CD4-positive, alpha-beta T cell treated with Interleukin-15 for 4 hours (primary cell): ENCODE measurements around the gene TSACC.
"Not testable (repeated sequence)": the region's sequence is repeated elsewhere in the genome, so short reads cannot be mapped to it uniquely, and the experiment has no call there.

Source experiments
- DNase-seq: peaks from one replicate; pipeline ENCODE4 v3.0.0-alpha.2; 2020; ENCODE audit warnings: low spot score

Gene TSACC

GRCh38 chr1:156346636-156347035, 8.3 kb downstream of the TSACC start:
- no peak for DNase-seq

- no peak for DNase-seq
Measured at GRCh38 chr1:156347331-156347730, 9.0 kb downstream of the TSACC start.

- not testable (repeated sequence) for DNase-seq
Measured at GRCh38 chr1:156352481-156352880, 14.2 kb downstream of the TSACC start.

GRCh38 chr1:156356262-156356874, 18.0 kb downstream of the TSACC start:
- no peak for DNase-seq

- DNase-seq, result peak; percentile 72
Measured at GRCh38 chr1:156356875-156357534, 18.7 kb downstream of the TSACC start.

GRCh38 chr1:156357977-156358376, 19.7 kb downstream of the TSACC start:
- no peak for DNase-seq

- DNase-seq, result no peak
Measured at GRCh38 chr1:156358641-156359040, 20.3 kb downstream of the TSACC start.

GRCh38 chr1:156359249-156359648, 20.9 kb downstream of the TSACC start:
- DNase-seq, result no peak

- no peak for DNase-seq
Measured at GRCh38 chr1:156359973-156360372, 21.6 kb downstream of the TSACC start.

- DNase-seq, result no peak
Measured at GRCh38 chr1:156360534-156360933, 22.2 kb downstream of the TSACC start.

- no peak for DNase-seq
Measured at GRCh38 chr1:156365754-156366153, 27.4 kb downstream of the TSACC start.

- no peak for DNase-seq
Measured at GRCh38 chr1:156366378-156367166, 28.2 kb downstream of the TSACC start.

GRCh38 chr1:156367383-156368156, 29.2 kb downstream of the TSACC start:
- no peak for DNase-seq

- DNase-seq, result no peak
Measured at GRCh38 chr1:156368157-156368658, 29.9 kb downstream of the TSACC start.

GRCh38 chr1:156368889-156369684, 30.8 kb downstream of the TSACC start, which contains the start of gene RHBG:
RHBG (plus strand) TSS chr1:156369211; CDS start chr1:156369250, 39 bp downstream.
- DNase-seq, result no peak

GRCh38 chr1:156369685-156370286, 31.5 kb downstream of the TSACC start:
- DNase-seq, result not testable (repeated sequence)

- DNase-seq, result no peak
Measured at GRCh38 chr1:156371553-156372264, 33.4 kb downstream of the TSACC start.

GRCh38 chr1:156372265-156372586, 33.9 kb downstream of the TSACC start:
- no peak for DNase-seq

GRCh38 chr1:156372876-156373275, 34.5 kb downstream of the TSACC start:
- no peak for DNase-seq

- DNase-seq, result no peak
Measured at GRCh38 chr1:156373546-156373945, 35.2 kb downstream of the TSACC start.
